Activated T-cell treated with anti-CD3 and anti-CD28 coated beads, Interleukin-2, amount 50 U/mL, for 24 hours (primary cell): ENCODE results near the gene GORASP2.

ENCODE experiments used
- DNase-seq: peaks from one replicate; pipeline ENCODE4 v3.0.0-alpha.2; 2020
- H3K27ac Mint-ChIP-seq: 2 replicates; pipeline ENCODE4 v1.8.0; 2020; ENCODE audit warnings: mild to moderate bottlenecking, mixed read lengths
- H3K27me3 Mint-ChIP-seq: 2 replicates; pipeline ENCODE4 v1.8.0; 2020; ENCODE audit warnings: mixed read lengths
- H3K36me3 Mint-ChIP-seq: 2 replicates; pipeline ENCODE4 v1.8.0; 2020; ENCODE audit warnings: low read depth, mixed read lengths
- H3K4me1 Mint-ChIP-seq: 2 replicates; pipeline ENCODE4 v1.8.0; 2020; ENCODE audit warnings: low read depth, mixed read lengths
- H3K4me3 Mint-ChIP-seq: 2 replicates; pipeline ENCODE4 v1.8.0; 2020; ENCODE audit warnings: mild to moderate bottlenecking, moderate library complexity, mixed read lengths
- H3K9me3 Mint-ChIP-seq: 2 replicates; pipeline ENCODE4 v1.8.0; 2020; ENCODE audit warnings: mixed read lengths

The GORASP2 gene

DNA sequence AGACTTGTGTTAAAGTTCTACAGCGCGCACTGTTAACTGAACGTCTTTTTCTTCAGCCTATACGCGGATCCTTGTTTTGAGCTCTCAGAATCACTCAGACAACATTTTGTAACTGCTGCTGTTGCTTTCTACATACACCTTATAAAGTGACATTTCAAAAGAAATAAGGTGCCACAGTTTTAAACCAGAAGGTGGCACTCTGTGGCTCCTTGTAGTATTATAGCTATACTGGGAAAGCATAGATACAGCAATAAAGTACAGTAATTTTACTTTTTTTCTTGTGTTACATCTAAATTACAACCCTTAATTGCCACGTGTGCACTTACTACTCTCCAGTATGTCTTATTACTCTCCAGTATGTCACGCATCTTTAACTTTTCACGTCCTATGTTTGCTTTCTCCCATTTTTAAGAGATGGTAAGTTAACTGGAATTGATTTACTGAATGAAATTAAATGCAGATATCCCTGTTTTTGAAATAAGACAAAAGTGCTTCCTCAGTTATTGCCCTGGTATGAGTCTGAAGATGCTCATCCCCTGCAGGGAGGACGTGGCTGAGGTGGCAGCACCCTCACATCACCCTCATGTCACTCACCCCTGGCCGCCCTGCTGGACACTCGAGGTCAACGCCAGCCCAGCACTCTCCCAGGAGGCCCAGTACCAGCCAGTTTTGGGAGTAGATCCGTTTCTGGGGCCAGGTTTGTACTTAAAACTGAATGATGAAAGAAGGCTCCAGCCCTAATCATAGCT is 37.8 kb downstream of the GORASP2 start:
- Mint-ChIP-seq H3K27me3 (no peaks in the 10 kb centered on the region), H3K4me1 (no peaks in the 10 kb centered on the region), H3K27ac (peak overlapping the region; percentile 11), H3K4me3 (no peak overlapping the region), H3K9me3 (no peaks in the 10 kb centered on the region), H3K36me3 (peaks cover 70% of the 10 kb centered on the region)
- DNase-seq: no peak

DNA sequence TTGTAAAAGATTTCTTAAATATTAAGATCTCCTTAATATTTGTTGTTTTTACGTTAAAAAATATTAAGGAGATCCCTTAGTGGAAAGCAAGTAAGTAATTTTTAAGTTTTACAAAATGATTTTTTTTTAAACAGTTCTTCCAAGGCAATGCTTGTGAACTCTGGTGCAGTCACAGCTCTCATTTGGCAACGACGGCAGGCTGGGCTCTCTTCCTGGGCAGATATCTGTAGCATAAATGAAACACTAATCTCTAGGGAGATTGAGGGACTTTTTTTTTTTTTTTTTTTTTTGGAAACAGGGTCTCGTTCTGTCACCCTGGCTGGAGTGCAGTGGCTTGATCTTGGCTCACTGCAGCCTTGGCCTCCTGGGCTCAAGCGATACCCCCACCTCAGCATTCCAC is 38.5 kb downstream of the GORASP2 start:
- Mint-ChIP-seq H3K27me3 (no peaks in the 10 kb centered on the region), H3K9me3 (no peaks in the 10 kb centered on the region), H3K27ac (no peak overlapping the region), H3K4me3 (no peak overlapping the region), H3K36me3 (peaks cover 62% of the 10 kb centered on the region), H3K4me1 (peaks cover 4% of the 10 kb centered on the region)
- DNase-seq: no peak

DNA sequence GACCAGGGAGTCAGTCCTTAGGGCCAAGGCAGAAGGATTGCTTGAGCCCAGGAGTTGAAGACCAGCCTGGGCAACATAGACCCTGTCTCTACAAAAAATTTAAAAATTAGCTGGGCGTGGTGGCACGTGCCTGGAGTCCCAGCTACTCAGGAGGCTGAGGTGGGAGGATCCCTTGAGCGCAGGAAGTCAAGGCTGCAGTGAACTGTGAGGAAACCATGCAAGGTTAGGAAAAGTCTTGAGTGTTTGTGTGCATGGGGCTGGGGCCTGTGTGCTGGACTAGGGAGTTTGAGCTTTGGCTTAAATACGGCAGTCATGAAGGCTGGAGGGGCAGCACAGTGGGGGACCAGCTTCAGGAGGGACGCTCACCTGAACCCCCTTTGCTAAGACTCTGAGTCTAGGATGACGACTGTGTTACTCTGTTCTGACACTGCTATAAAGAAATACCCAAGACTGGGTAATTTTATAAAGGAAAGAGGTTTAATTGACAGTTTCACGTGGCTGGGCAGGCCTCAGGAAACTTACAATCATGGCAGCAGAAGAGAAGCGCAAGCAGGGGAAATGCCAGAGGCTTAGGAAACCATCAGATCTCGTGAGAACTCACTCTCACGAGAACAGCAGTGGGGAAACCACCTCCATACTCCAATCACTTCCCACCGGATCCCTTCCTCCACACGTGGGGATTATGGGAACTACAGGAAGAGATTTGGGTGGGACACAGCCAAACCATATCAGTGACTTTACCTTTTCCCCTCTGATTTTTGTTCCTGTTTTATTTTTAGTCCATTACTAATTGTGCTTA is 39.4 kb downstream of the GORASP2 start:
- Mint-ChIP-seq H3K4me3 (no peak overlapping the region), H3K27me3 (no peaks in the 10 kb centered on the region), H3K4me1 (peaks cover 11% of the 10 kb centered on the region), H3K27ac (peak overlapping the region; percentile 49), H3K9me3 (no peaks in the 10 kb centered on the region), H3K36me3 (peaks cover 54% of the 10 kb centered on the region)
- DNase-seq: no peak

DNA sequence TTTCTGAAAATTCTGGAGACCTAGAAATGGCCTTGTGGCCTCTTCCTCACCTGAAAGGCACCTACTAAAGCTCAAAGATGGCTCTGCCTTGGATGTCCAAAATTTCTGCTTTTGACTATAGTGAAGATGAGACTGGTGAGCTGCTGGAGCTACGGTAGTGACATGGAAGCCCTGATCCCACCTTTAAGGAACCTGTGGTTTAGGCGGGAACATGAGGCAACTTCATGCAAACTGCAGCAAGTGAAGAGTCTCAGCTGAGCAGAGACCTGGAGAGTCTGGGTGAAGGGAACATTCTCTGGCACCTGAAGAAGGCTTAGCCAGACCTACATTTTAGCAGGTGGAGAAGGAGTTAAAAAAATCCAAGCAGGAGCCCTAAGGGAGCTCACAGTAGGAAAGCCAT is 40.0 kb downstream of the GORASP2 start:
- H3K36me3 Mint-ChIP-seq: peaks cover 47% of the 10 kb centered on the region
- H3K9me3 Mint-ChIP-seq: no peaks in the 10 kb centered on the region
- H3K27ac Mint-ChIP-seq: peak overlapping the region; percentile 49
- no peak for DNase-seq
- no peak overlapping the region for H3K4me3 Mint-ChIP-seq
- peaks cover under 1% of the 10 kb centered on the region for H3K27me3 Mint-ChIP-seq
- H3K4me1 Mint-ChIP-seq: peaks cover 12% of the 10 kb centered on the region

DNA sequence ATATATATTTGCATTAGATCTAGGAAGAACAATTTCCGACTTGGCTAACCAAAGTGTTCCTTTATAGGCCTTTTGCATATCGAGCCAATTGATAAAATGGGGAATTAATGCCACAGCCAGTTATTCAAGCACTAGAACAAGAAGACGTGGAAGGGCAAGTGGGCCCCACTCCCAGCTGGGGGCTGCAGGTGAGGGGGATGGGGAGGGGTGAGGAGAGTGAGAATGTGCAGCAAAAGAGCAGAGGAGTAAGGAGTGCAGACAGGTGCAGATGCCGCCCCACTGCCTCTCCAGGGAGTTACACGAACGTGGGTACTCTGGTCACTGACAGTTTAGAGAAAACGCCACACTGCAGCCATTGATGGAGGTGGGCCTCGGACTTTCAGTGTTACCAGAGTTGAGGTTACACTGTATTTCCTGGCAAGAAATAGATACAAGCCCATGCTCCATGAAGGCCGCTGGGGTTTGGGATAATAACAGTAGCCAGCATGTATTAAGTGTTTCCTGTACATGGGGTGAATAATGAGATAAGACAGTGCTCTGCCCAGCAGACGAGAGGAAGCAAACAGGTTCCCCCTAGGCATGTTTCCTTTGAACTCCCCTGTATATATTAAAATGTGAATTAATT is 40.9 kb downstream of the GORASP2 start:
- DNase-seq: no peak
- peaks cover 41% of the 10 kb centered on the region for H3K36me3 Mint-ChIP-seq
- H3K27ac Mint-ChIP-seq: no peak overlapping the region
- peaks cover 4% of the 10 kb centered on the region for H3K27me3 Mint-ChIP-seq
- H3K4me1 Mint-ChIP-seq: peaks cover 16% of the 10 kb centered on the region
- no peaks in the 10 kb centered on the region for H3K9me3 Mint-ChIP-seq
- H3K4me3 Mint-ChIP-seq: no peak overlapping the region

DNA sequence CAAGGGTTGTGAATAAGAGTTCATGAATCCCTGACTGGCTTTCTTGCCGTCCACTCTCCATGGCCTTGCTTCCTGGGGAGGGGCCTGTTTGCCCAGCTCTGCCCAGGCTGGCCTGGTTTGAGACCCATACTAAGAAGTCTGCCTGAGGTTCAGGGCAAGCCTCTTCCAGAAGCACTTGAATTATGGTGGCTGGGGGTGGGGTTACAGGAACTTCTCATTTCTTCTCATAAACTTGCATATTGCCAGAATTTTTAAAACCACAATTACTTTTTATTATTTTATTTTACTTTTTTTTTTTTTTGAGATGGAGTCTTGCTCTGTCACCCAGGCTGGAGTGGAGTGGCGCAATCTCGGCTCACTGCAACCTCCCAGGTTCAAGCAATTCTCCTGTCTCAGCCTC is 42.0 kb downstream of the GORASP2 start:
- peaks cover 17% of the 10 kb centered on the region for H3K4me1 Mint-ChIP-seq
- no peak for DNase-seq
- no peaks in the 10 kb centered on the region for H3K9me3 Mint-ChIP-seq
- no peak overlapping the region for H3K27ac Mint-ChIP-seq
- peaks cover 4% of the 10 kb centered on the region for H3K27me3 Mint-ChIP-seq
- peaks cover 30% of the 10 kb centered on the region for H3K36me3 Mint-ChIP-seq
- no peak overlapping the region for H3K4me3 Mint-ChIP-seq

DNA sequence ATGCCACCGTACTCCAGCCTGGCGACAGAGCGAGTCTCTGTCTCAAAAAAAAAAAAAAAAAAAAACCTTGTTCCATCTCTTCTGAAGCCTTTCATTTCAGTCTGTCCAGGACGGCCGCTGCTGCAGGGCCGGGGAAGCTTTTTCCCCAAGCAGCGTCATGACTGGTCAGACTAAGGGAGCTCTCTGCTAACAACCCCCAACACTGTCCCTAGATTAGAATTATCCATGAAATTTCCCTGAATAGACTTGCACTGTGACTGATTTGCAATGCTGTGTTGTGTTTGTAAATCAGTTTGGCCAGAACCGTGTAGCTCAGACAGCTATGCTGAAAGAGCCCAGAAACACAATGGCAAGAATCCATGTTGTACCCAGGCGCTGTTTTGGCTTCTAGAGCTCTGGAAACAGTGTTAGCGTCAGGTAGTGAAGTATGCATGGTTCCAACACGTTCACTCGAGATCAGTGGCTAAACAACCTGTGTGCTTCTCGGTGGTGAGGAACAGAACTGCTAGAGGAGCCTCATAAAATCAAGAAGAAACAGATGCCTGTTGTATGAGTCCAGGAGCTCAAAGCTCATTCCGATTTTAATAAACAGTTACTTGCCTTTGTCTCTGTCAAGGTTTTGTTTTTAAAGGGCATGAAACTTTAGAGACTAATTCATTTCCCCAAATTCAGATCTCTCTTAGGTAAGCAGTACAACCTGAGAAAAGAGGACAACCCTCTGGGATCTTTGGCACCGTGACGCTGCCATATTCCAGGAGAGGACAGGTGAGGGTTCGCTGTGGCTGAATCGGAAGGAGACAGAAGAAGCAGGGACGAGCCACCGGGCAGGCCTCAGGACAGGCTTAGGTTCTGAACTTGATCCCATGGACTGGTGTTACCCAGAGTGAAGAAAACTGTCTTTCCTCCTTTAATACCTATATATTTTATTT is 43.5 kb downstream of the GORASP2 start:
- Mint-ChIP-seq H3K27me3 (peaks cover 4% of the 10 kb centered on the region), H3K36me3 (peaks cover 16% of the 10 kb centered on the region), H3K4me3 (peak overlapping the region; percentile 63), H3K27ac (peak overlapping the region; percentile 64), H3K4me1 (peaks cover 17% of the 10 kb centered on the region), H3K9me3 (no peaks in the 10 kb centered on the region)
- no peak for DNase-seq

DNA sequence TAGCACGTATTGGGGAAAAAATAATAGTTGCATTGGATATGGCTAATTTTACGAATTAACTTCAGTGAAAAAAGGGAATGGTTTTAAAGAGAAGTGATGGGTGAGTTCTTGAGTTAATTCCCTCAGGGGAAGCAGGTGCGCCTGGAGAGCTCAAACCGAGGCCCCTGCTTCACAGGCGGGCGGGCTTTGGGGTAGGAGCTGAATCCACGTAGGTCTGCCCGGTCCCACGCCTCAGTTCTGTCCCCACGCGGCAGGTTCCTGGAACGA is 44.1 kb downstream of the GORASP2 start:
- peak overlapping the region; percentile 63 for H3K4me3 Mint-ChIP-seq
- H3K27ac Mint-ChIP-seq: peak overlapping the region; percentile 64
- DNase-seq: no peak
- no peaks in the 10 kb centered on the region for H3K9me3 Mint-ChIP-seq
- H3K27me3 Mint-ChIP-seq: peaks cover 4% of the 10 kb centered on the region
- H3K4me1 Mint-ChIP-seq: peaks cover 17% of the 10 kb centered on the region
- H3K36me3 Mint-ChIP-seq: peaks cover 10% of the 10 kb centered on the region

DNA sequence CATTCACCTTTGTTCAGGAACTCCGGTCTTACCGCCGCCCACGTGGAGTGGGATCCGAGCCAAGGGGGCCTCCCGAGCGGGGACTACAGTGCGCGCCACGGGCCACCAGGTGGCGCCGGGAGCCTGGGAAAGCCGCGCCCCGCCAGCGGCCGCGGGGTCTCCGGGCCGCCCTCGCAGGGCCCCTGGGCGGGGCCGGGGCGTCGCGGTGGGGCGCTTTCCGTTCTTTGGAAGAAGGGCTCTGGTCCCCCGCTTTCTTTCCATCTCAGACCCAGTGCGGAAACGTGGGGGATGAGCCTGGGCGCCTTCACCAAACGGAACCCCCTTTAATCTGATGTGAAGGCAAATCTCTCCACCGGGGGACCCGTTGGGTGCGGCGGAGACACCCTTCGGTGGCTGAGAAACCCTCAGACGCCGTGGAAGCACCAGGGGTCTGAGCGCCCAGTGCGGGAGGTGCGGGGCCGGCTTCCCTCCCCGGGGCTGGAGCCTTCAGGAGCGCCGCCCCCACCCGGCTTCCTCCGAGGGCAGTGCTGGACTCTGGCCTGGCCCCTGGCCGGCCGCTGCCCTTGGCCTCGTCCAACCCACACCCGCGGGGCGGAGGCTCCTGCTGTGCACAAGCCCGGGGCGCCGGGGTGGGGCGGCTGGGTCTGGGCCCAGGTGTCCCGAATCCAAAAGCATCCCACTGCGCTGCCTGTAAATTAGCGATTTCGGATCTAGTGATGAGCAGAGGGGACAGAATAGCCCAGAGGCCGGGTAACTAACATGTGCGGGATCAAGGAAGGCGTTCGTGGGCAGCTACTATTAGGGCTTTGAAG is 44.6 kb downstream of the GORASP2 start:
- DNase-seq: peak; percentile 94
- Mint-ChIP-seq H3K27me3 (peaks cover 4% of the 10 kb centered on the region), H3K4me3 (peak overlapping the region; percentile 75), H3K27ac (peak overlapping the region; percentile 82), H3K9me3 (no peaks in the 10 kb centered on the region), H3K36me3 (peaks cover 4% of the 10 kb centered on the region), H3K4me1 (peaks cover 20% of the 10 kb centered on the region)

DNA sequence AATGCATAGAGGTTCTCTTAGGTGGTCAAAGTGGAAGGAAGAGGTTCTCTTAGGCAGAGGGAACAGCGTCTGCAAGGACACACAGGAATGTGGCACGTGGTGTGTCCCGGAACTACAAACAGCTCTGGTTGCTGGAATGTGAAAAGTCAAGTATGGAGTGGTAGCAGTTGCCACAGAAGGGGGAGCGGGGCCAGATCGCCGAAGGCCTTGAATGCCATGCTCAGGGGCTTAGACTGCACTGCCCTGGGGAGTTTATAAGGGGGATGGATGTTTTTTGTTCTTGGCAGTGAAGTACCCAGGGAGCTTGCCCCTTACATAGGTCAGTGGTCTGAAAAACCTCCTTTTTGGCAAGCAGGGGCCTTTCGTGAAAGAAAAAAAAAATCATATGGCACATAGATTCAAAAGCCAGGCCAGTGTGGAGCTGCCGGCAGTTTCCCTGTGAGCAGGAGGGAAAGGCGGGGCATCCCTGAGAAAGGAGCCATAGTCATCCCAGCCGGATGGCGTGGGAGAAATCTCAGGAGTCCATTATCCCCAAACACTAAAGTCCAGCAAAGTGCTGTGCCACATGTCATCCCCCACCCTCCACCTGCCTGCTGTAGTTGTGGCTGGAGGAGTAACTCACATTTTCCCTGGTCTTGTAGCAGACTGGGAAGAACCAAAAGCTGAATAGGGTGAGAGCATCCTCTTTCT is 45.4 kb downstream of the GORASP2 start:
- H3K27me3 Mint-ChIP-seq: peaks cover 4% of the 10 kb centered on the region
- peaks cover 20% of the 10 kb centered on the region for H3K4me1 Mint-ChIP-seq
- no peaks in the 10 kb centered on the region for H3K36me3 Mint-ChIP-seq
- H3K27ac Mint-ChIP-seq: peak overlapping the region; percentile 82
- no peak for DNase-seq
- peak overlapping the region; percentile 54 for H3K4me3 Mint-ChIP-seq
- H3K9me3 Mint-ChIP-seq: no peaks in the 10 kb centered on the region

DNA sequence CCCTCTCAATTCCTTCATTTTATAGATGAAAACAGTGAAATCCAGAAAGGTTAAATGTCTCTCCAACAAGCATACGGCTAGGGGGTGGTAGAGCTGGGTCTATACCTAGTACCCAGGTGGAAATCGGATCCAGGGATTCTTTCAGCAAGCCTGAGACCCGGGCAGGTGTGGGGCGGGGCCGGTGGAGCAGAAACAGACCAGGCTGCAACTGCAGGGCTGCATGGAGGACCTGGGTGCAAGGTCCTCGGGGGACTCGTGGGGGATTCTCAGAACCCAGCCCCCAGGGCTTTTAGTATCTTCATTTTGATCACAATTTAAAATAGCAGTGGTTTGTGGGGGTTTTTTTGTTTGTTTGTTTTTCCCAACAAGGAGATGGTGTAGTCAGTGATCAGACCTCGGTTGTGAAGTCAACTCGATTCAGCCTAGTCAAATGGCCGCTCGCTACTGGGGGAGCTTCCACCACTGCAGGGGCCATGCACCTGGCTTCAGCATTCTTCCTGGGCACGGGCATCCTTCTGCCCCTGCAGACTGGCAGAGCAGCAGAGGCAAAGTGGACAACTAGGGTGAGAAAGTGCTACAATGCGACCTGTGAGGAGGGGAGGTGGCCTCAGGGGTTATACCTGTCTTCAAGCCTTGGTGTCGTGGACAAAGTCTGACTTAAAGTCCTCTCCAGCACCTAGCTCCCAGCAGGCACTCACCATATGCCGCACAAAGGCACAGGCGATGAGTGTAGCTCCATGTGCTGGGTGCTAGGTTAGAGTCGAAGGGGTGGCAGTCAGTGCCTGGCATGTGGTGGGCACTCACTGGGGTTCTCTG is 46.3 kb downstream of the GORASP2 start:
- Mint-ChIP-seq H3K27ac (peak overlapping the region; percentile 68), H3K27me3 (peaks cover 4% of the 10 kb centered on the region), H3K4me3 (no peak overlapping the region), H3K36me3 (no peaks in the 10 kb centered on the region), H3K9me3 (no peaks in the 10 kb centered on the region), H3K4me1 (peaks cover 20% of the 10 kb centered on the region)
- no peak for DNase-seq

DNA sequence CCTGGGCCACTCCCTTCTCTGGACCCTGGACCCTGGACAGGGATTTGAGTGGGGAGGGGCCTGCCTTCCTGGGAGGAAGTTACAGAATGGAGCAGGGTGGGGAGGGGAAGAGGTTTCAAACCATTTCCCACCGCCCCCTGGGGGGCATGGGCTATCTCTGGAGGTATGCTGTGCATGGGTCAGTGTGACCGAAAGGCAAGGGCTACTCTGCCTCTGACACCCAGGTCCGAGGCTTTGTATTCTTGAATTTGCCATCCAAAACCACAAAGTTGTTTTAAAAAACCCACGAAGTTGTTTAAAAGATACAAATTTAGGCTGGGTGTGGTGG is 46.9 kb downstream of the GORASP2 start:
- DNase-seq: no peak
- no peaks in the 10 kb centered on the region for H3K36me3 Mint-ChIP-seq
- peaks cover 20% of the 10 kb centered on the region for H3K4me1 Mint-ChIP-seq
- no peaks in the 10 kb centered on the region for H3K9me3 Mint-ChIP-seq
- peaks cover 4% of the 10 kb centered on the region for H3K27me3 Mint-ChIP-seq
- H3K27ac Mint-ChIP-seq: no peak overlapping the region
- no peak overlapping the region for H3K4me3 Mint-ChIP-seq

DNA sequence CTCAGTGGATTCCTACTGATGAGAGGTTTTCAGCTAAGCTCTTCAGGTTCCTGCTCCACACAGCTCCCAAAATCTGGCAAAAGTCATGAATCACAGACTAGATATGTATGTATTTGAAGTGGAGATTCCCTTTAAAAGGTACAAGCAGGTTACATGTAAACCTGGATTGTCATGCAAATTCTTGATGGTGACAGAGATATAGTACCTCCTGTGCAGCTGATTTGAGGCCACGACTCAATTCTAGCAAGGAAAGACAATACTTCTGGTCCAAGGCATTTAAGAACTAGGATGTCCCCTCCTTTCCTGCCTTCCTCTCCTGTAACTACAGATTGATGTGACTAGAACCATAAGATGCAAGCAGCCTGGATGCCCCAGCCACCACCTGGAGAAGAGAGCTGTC is 55.0 kb downstream of the GORASP2 start:
- peaks cover 19% of the 10 kb centered on the region for H3K36me3 Mint-ChIP-seq
- H3K27me3 Mint-ChIP-seq: no peaks in the 10 kb centered on the region
- no peak overlapping the region for H3K4me3 Mint-ChIP-seq
- no peak for DNase-seq
- no peaks in the 10 kb centered on the region for H3K9me3 Mint-ChIP-seq
- H3K4me1 Mint-ChIP-seq: peaks cover 2% of the 10 kb centered on the region
- no peak overlapping the region for H3K27ac Mint-ChIP-seq
